ENCODE measurements around the gene PARP12.

Gene PARP12

DNA sequence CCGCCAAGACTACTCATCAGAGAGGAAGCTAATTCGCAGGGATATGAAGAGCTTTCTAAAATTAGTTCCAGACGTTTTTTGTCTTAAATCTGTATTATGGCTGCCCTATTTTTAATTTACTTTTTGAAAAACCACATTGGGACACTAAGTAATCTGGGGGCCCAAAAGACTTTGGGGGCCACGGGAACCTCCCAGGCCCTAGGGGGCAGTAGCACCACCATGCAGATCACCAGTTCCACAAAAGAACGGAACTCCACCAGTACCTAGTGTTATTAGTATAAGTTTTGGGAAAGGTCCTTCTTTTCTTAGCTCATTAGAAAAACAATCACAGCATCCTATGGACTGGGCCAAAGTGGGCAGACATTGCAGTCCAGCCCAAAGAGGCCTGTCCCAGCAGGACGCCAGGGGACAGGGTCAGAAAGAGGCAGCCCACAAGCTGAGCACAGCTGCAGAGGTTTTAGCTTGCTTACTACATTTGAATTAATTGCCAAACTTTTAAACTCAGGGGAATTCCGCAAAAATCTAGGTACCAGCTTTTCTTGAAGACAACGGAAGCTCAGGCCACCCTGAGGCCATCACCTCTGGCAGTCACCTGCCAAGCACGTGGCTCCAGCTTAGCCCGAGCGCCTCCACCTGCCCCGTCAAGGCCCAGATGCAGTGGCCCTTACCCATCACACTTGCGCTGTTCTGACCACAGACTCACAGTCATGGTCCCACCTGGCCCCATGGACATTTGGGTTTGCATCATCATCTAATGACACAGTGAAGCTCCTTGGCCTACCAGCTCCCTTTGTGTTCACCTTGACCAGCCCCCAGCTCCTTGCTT lies 74.8 kb downstream of the PARP12 start:
- no peak for DNase-seq

GRCh38 chr7:139985811-139986210 lies 76.9 kb downstream of the PARP12 start:
- no peak for DNase-seq

GRCh38 chr7:139984642-139985539 lies 77.9 kb downstream of the PARP12 start:
- no peak for DNase-seq

GRCh38 chr7:139982927-139983920 lies 79.5 kb downstream of the PARP12 start:
- DNase-seq: no peak

- no peak for DNase-seq
Measured at GRCh38 chr7:139981511-139981895, 81.2 kb downstream of the PARP12 start.

- DNase-seq: no peak
Measured at GRCh38 chr7:139976838-139977656, 85.7 kb downstream of the PARP12 start.

DNA sequence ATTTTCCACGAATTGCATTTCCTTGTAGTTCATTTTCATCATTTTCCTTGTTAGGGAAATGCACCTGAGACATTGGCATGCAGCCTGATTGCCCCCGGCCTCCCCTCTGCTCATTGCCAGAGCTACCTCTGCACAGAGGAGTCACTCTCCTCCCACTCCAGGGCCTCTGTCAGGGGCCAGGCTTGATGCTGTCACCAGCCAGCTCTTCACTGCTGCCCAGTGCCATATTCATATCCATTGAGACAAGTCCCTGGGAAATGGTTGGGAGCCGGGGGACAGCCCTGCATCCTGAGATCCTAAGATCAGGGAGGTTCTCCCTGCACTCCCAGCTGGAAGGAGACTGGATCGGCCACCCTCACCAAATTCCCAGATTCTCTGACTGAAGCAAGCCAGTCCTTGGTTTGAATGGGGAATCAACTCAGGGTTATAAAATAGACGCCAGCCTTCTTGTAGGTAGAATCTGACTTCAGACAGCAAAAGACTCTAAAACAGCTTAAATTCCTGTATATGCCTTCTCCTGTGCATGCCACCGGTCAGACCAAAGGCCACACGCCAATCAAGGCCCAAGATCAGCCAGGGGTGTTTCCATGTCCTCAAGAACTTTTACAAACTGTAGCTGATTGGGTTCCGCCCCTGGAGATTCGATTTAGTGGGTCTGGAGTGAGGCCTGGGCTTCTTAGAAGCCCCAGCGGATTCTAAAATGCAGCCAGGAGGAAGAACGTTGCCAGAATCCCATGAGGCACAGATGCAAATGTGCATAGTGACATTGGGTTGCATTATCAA lies 86.5 kb downstream of the PARP12 start:
- DNase-seq: no peak

DNA sequence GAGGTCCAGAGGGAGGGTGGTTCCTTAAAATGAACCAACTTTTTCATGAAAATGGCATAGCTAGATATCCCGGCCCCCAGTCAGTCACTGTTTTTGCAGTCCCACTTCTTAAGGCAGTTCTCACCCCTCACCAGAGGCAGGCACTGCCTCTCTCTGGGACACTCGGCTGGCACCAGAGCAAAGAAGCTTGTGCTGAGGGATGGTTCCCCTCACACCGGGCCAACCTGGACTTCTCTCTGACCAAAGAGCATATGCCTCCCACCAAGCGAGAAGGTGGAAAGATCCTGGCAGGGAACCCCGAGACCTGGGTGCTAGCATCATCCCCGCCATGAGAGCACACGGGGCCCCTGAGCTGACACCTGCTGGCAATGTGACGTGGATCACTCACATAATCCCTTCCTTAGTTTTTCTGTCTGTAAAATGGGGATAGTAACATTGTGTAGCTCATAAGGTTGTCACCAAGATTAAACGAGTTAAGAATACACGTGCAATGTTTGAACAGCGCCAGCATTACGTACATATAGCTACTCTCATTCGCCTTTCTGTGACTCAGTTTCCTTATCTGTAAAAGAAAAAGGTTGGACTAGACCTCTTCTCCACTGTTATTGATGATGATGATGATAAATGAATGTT lies 88.5 kb downstream of the PARP12 start:
- DNase-seq: no peak
